ENCODE data around the gene MAPKBP1. TPM values are rescaled to one million over a fixed set of nuclear protein-coding genes. Genes with fewer than 3 reads are reported as not detected.

The MAPKBP1 gene
- total RNA-seq, 2 experiments from 2014 or later = 32.0 to 36.6 TPM

DNA sequence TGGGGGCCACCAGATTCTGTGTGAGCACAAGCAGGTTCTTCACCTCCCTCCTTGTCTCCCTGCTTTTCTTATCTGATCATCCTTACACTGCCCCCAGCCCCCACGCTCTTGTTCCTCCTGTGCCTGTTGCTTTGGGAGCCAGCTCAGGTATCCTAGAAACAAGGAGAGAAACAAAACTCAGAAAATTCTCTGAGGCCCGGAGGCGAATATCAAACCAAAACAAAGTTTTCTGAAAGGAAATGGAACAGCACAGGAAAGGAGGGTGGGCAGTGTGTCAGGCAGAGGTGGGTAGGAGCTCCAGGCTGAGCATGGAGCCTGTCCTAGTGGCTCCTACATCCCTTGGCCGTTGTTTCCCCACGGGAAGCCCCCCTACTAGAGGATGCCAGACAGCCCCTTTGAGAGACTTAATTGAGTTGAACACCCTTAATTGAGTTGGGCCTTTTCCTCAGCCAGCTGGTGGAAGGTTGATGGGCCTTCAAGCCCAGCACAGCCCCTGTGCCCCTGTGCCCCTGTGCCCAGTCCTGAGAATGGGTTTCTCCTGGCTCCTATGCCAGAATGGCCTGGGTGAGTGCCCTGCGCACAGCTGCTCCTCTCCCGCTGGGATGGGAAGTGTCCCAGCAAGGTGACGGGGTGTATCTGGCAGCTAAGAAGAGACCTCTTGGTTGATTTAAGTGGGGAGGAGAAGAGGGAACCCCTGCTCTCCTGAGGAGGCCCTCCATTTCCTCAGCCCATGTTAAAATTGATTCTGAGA, 30.8 kb downstream of the MAPKBP1 start:
- Mint-ChIP-seq H3K4me1 (peaks cover 14% of the 10 kb centered on the region), H3K4me3 (peak overlapping the region; percentile 12), H3K27me3 (no peaks in the 10 kb centered on the region), H3K36me3 (peaks cover 5% of the 10 kb centered on the region), H3K27ac (peak overlapping the region; percentile 67), H3K9me3 (no peaks in the 10 kb centered on the region)
- ATAC-seq (ENCODE audit: low read depth) (peak; percentile 60), DNase-seq (no peak)
- POLR2A ChIA-PET = interaction anchor here (0.6 to 4.5 kb wide), 2 partner anchors 28 to 31 kb away, joined by 3 to 20 read pairs; partner anchors contain the start of gene MAPKBP1

DNA sequence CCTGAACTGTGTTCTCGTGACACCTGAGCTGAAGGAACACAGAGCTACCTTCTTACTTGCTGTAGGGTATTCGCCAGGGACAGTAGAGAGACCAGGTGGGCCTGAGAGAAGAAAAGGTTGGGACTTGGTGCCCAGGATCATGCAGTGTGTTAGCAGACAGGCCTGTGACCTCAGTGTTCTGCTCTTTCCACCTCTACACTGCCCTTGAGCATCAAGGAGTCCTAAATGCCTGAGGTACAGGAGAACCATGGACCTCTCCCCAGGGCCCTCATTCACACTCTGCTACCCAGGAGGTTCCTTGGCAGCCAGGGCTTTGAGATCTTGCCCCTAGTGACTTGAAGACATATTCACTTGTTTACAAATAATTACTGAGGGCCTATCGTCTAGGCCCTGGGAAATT, 31.4 kb downstream of the MAPKBP1 start:
- Mint-ChIP-seq H3K4me3 (no peak overlapping the region), H3K4me1 (peaks cover 19% of the 10 kb centered on the region), H3K36me3 (peaks cover 5% of the 10 kb centered on the region), H3K27ac (peak overlapping the region; percentile 58), H3K9me3 (no peaks in the 10 kb centered on the region), H3K27me3 (no peaks in the 10 kb centered on the region)
- no peak for ATAC-seq (ENCODE audit: low read depth)
- DNase-seq = no peak
- POLR2A ChIA-PET = interaction anchor here (4.5 kb wide), 1 partner anchor 32 kb away, joined by 20 read pairs; the partner anchor contains the start of gene MAPKBP1

DNA sequence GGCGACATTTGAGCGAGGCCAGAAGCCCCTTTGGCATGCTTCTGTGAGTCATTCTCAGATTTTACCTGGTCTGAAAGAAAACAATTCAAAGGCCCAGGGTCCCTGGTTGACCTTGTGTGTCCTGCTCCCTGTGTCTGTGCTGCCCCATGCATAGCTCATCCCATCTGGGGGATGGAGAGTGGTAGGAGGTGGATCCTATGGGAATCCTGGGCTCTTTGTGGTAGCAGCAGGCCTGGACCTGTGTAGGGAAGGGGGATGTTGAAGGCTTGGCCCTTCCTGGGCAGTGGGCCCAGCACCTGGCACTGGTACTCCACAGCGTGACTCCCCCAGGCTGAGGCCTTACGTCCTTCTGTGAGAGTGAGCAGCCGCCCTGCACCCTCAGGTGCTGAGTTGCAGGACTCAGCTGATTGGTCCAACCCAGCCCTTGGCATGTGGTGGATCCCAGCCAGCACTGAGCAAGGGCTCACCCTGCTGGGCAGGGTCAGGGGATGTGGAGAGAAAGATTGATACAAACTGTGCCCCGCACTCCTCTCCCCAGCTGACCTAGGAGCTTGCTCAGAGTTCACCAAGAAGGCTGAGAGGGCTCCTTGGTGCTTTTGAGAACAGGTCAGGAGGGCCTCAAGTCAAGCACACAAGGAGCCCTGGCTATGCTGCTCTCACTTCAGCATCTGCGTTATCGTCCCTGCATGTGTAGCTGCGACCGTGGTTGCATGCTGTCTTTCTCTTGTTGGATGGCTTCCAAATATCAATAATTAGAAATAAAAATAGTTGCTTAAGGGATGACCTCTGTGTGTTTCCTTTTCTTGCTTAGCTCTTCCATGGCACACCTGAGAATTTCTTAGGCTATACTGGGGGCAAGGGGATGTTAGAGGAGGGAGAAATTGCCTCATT, 32.3 kb downstream of the MAPKBP1 start:
- H3K4me1 Mint-ChIP-seq = peaks cover 27% of the 10 kb centered on the region
- no peaks in the 10 kb centered on the region for H3K36me3 Mint-ChIP-seq
- DNase-seq (no peak), ATAC-seq (ENCODE audit: low read depth) (no peak)
- no peaks in the 10 kb centered on the region for H3K9me3 Mint-ChIP-seq
- no peak overlapping the region for H3K27ac Mint-ChIP-seq
- POLR2A ChIA-PET = interaction anchor here (0.6 to 4.5 kb wide), 2 partner anchors 32 to 477 kb away, joined by 3 to 20 read pairs; partner anchors contain the start of gene MAPKBP1
- no peak overlapping the region for H3K4me3 Mint-ChIP-seq
- H3K27me3 Mint-ChIP-seq = no peaks in the 10 kb centered on the region

DNA sequence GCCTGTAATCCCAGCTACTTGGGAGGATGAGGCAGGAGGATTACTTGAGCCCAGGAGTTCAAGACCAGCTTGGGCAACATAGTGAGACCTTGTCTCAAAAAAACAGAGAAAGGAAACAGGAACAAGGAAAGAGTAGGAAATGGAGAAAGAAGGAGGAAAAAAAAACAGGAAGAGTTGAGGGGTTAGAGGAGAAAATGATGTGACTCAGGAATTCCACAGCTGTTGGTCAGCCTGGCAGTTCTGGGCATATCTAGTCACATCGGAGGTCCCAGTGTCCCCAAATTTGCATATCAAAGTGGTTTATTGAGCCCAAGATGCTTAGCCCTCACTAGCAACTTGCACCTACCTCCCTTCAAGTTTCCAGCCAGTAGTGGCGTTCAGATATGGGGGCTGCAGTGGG, 34.8 kb downstream of the MAPKBP1 start:
- no peaks in the 10 kb centered on the region for H3K27me3 Mint-ChIP-seq
- peaks cover 31% of the 10 kb centered on the region for H3K4me1 Mint-ChIP-seq
- no peak overlapping the region for H3K27ac Mint-ChIP-seq
- DNase-seq (no peak), ATAC-seq (ENCODE audit: low read depth) (no peak)
- no peak overlapping the region for H3K4me3 Mint-ChIP-seq
- H3K36me3 Mint-ChIP-seq = peaks cover 2% of the 10 kb centered on the region
- H3K9me3 Mint-ChIP-seq = no peaks in the 10 kb centered on the region
- POLR2A ChIA-PET = interaction anchor here (0.7 to 4.5 kb wide), 2 partner anchors 35 to 430 kb away, joined by 4 to 54 read pairs; partner anchors contain the start of gene MAPKBP1

DNA sequence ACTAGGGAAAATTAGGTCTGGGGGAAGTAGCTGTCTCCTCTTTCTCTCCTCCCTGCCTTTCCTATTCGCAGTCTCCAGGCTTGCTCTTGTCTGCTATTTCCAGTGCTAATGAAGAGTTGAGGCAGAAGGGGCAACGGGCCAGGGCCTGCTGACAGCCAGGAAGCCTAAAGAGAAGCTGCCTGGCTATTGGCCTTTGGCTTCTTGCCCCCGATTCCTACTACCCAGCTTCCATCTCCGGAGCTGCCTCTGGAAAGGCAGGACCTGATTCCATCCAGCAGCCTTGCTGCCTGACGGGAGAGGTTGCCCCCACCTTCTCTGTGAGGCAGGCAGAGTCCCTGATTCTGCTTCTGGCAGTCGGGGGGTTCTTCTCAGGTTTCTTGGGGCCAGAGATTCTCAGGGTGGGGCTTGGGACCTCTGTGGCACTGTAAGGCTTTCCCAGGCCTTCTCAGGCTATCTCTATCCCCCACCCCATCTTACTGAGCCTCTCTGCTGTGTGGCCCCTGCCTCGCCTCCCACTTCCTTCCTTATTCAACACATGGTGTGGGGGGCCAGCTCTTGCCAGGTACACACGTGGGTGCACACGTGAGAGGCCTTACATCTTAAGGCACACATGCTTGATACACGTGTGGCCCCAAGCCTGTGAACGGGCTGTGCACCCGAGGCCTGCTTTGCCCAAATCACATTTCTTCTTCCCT, 35.4 kb downstream of the MAPKBP1 start:
- ATAC-seq (ENCODE audit: low read depth) (no peak), DNase-seq (no peak)
- POLR2A ChIA-PET = interaction anchor here (0.8 to 4.5 kb wide), 3 partner anchors 7 to 36 kb away, joined by 3 to 54 read pairs (median 4); partner anchors contain the start of gene MAPKBP1
- H3K36me3 Mint-ChIP-seq = peaks cover 2% of the 10 kb centered on the region
- H3K27me3 Mint-ChIP-seq = no peaks in the 10 kb centered on the region
- peaks cover 30% of the 10 kb centered on the region for H3K4me1 Mint-ChIP-seq
- no peak overlapping the region for H3K4me3 Mint-ChIP-seq
- H3K27ac Mint-ChIP-seq = peak overlapping the region; percentile 43
- H3K9me3 Mint-ChIP-seq = no peaks in the 10 kb centered on the region

DNA sequence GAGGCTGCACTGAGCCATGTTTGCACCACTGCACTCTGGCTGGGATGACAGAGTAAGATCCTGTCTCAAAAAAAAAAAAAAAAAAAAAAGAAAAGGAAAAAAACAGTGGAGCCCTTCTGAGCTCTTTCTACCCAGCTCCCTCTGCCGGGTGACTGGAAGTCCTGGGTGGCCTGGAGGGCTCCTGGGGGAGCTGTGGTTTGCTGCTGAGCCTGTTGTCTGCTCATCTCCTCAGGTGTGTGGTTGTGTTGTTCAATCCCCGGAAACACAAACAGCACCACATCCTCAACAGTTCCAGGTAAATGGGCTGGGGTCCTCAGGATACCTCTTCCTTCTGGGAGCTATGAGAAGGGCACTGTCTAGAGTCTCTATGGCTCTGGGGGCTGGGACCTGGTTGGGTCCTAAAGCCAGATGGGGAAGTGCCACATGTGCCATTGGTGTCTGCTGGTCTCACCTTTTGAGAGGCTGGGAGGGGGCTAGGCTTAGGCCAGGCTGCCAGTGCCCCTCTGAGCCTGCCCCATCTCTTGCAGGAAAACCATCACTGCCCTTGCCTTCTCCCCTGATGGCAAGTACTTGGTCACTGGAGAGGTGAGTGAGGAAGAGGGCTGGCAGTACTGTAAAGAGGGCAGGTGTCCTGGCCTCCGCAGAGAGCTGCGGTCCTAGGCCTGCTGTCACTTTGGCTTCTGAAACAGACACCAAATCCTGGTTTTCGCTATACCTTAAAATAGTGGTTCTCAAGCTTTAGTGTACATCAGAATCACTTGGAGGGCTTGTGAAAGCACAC, 36.6 kb downstream of the MAPKBP1 start:
- H3K36me3 Mint-ChIP-seq = peaks cover 2% of the 10 kb centered on the region
- H3K27ac Mint-ChIP-seq = peak overlapping the region; percentile 43
- POLR2A ChIA-PET = interaction anchor here (0.6 to 4.5 kb wide), 9 partner anchors 8 to 345 kb away, joined by 3 to 54 read pairs (median 4); partner anchors contain the start of gene MAPKBP1
- peaks cover 25% of the 10 kb centered on the region for H3K4me1 Mint-ChIP-seq
- ATAC-seq (ENCODE audit: low read depth) (peak; percentile 31), DNase-seq (no peak)
- no peaks in the 10 kb centered on the region for H3K27me3 Mint-ChIP-seq
- peak overlapping the region; percentile 17 for H3K4me3 Mint-ChIP-seq
- no peaks in the 10 kb centered on the region for H3K9me3 Mint-ChIP-seq

DNA sequence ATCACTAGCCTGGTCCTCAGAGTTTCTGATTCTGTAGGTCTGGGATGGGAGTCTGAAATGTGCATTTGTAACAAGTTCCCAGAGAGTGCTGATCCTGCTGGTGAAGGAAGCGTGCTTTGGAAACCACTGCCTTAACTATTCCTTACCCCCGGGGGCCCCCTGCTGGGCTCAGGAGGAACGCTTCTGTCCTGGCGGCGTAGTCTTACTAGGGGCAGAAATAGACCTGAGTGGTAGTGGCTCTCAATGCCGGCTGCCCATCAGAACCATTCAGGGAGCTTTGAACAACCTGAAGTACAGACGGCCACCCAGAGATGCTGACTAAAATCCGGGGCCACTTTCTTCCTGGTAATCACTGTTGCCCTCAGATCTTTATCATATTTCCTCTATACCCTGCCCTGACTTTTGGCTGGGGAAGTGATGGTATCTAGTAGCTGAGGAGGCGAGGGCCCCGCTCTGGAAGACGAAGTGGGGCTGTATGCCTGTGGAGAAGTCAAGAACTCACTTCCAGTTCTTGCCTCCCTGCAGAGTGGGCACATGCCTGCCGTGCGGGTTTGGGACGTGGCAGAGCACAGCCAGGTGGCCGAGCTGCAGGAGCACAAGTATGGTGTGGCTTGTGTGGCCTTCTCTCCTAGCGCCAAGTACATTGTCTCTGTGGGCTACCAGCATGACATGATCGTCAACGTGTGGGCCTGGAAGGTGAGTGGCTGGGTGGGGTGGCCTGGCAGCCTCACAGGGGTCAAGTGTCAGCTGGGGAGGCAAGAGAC, 37.3 kb downstream of the MAPKBP1 start:
- peak; percentile 80 for DNase-seq
- POLR2A ChIA-PET = interaction anchor here (1.0 to 4.5 kb wide), 7 partner anchors 31 to 346 kb away, joined by 3 to 54 read pairs (median 4); partner anchors contain the start of gene MAPKBP1

DNA sequence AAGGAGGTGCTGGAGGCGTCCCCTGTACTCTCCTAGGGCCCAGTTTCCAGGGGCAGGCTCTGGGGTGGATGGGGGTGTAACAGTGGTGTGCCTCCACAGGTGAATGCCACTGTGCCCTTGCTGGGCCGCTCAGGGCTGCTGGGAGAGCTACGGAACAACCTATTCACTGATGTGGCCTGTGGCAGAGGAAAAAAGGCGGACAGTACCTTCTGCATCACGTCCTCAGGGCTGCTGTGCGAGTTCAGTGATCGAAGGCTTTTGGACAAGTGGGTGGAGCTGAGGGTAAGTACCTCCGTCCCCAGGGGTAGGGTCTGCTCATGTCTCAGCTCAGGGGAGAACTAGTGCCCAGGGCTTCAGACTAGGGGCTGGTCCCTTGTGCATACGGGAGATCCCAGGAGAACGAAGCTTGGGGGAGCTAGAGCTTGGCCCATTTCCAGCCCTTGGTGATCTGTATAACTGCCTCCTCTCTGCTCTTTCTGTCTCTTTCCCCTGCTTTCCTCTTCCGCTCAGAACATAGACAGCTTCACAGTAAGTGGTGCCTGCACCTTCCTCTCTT, 38.6 kb downstream of the MAPKBP1 start:
- Mint-ChIP-seq H3K4me3 (no peak overlapping the region), H3K27ac (peak overlapping the region; percentile 19), H3K36me3 (peaks cover 11% of the 10 kb centered on the region), H3K9me3 (no peaks in the 10 kb centered on the region), H3K4me1 (peaks cover 25% of the 10 kb centered on the region), H3K27me3 (no peaks in the 10 kb centered on the region)
- POLR2A ChIA-PET = interaction anchor here (4.5 kb wide), 1 partner anchor 39 kb away, joined by 54 read pairs; the partner anchor contains the start of gene MAPKBP1
- no peak for ATAC-seq (ENCODE audit: low read depth)
- no peak for DNase-seq

More for the DNA sequence above, 37.3 kb downstream of the MAPKBP1 start:
- ATAC-seq (ENCODE audit: low read depth) = peak; percentile 81
- no peaks in the 10 kb centered on the region for H3K27me3 Mint-ChIP-seq
- H3K4me3 Mint-ChIP-seq = peak overlapping the region; percentile 17
- peak overlapping the region; percentile 37 for H3K27ac Mint-ChIP-seq
- H3K36me3 Mint-ChIP-seq = peaks cover 6% of the 10 kb centered on the region
- no peaks in the 10 kb centered on the region for H3K9me3 Mint-ChIP-seq
- H3K4me1 Mint-ChIP-seq = peaks cover 25% of the 10 kb centered on the region

DNA sequence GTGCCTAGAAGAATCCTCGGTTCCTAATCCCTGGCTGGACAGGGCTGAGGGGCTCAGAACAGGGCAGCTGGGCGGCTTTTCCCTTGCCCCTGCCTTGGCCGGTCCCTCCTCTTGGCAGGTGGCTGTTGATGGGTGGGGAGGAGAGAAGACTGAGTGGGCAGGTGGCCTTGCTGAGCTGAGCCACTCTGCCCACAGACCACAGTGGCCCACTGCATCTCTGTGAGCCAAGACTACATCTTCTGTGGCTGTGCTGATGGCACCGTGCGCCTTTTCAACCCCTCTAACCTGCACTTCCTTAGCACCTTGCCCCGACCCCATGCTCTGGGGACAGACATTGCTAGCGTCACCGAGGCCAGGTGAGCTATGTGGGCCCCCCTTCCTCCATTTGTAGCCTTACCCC, 39.1 kb downstream of the MAPKBP1 start:
- H3K4me1 Mint-ChIP-seq = peaks cover 25% of the 10 kb centered on the region
- no peak for DNase-seq
- no peak overlapping the region for H3K4me3 Mint-ChIP-seq
- POLR2A ChIA-PET = interaction anchor here (1.0 to 1.1 kb wide), 2 partner anchors 39 to 117 kb away, joined by 3 read pairs; partner anchors contain the start of gene MAPKBP1
- no peaks in the 10 kb centered on the region for H3K27me3 Mint-ChIP-seq
- no peak for ATAC-seq (ENCODE audit: low read depth)
- peaks cover 11% of the 10 kb centered on the region for H3K36me3 Mint-ChIP-seq
- no peaks in the 10 kb centered on the region for H3K9me3 Mint-ChIP-seq
- peak overlapping the region; percentile 19 for H3K27ac Mint-ChIP-seq

DNA sequence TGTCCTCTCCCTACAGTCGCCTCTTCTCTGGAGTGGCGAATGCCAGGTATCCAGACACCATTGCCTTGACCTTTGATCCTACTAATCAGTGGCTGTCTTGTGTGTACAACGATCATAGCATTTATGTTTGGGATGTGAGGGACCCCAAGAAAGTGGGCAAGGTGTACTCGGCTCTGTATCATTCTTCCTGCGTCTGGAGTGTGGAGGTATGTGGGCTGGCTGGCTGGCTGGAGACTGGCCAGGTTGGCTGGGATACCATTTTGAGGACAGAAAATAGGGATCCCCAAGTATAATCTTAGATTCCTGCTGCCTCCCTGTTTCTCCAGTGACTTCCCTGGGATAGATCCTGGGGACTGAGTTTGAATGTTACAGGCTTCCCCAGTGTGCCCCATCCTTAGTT, 40.2 kb downstream of the MAPKBP1 start:
- peaks cover 20% of the 10 kb centered on the region for H3K4me1 Mint-ChIP-seq
- POLR2A ChIA-PET = interaction anchor here (1.1 kb wide), 1 partner anchor 119 kb away, joined by 3 read pairs; no protein-coding TSS in a partner anchor
- no peaks in the 10 kb centered on the region for H3K27me3 Mint-ChIP-seq
- H3K9me3 Mint-ChIP-seq = no peaks in the 10 kb centered on the region
- DNase-seq = no peak
- no peak overlapping the region for H3K4me3 Mint-ChIP-seq
- H3K27ac Mint-ChIP-seq = no peak overlapping the region
- peaks cover 14% of the 10 kb centered on the region for H3K36me3 Mint-ChIP-seq
- ATAC-seq (ENCODE audit: low read depth) = no peak

DNA sequence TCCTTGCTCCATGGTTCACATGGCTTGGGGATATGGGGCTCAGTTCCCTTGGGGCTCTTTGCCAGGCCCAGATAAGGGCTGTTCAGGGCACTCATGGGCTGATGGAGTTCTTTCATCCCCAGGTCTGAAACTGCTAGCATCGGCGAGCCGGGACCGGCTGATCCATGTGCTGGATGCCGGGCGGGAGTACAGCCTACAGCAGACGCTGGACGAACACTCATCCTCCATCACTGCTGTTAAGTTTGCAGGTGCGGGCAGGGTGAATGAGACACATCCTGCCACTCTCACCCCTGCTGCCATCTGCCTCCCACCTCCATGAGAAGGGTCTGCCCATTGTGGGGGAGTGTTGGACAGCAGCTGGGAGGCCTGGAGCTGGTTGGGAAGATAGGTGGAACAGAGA, 42.5 kb downstream of the MAPKBP1 start:
- H3K27ac Mint-ChIP-seq = no peak overlapping the region
- no peak overlapping the region for H3K4me3 Mint-ChIP-seq
- DNase-seq (no peak), ATAC-seq (ENCODE audit: low read depth) (no peak)
- H3K9me3 Mint-ChIP-seq = no peaks in the 10 kb centered on the region
- POLR2A ChIA-PET = no interaction called here
- H3K4me1 Mint-ChIP-seq = peaks cover 1% of the 10 kb centered on the region
- no peaks in the 10 kb centered on the region for H3K27me3 Mint-ChIP-seq
- H3K36me3 Mint-ChIP-seq = peaks cover 14% of the 10 kb centered on the region

Measured in activated naive CD8-positive, alpha-beta T cell treated with anti-CD3 and anti-CD28 coated beads, Interleukin-2, amount 10 ng/mL, durations not matched to agents 7 days and 5 days (primary cell).